H9 (cell line): Measurements from ENCODE around the gene NSG1. TPM values are rescaled to one million over a fixed set of nuclear protein-coding genes. Genes with fewer than 3 reads are reported as not detected.

Experiments
- DNase-seq: peaks from one replicate; pipeline ENCODE4 v3.0.0-alpha.2; 2017
- H2AFZ ChIP-seq: one replicate; pipeline ENCODE4 v1.6.1; 2013; ENCODE audit warnings: mild to moderate bottlenecking, low read length, control low read depth, moderate library complexity
- H2AK5ac ChIP-seq: 2 replicates; pipeline ENCODE4 v1.6.1; 2013; ENCODE audit warnings: low read length, control low read depth, mixed read lengths; ENCODE audit not compliant: insufficient read length
- H2BK120ac ChIP-seq: one replicate; pipeline ENCODE4 v1.6.1; 2013; ENCODE audit warnings: low read depth, mild to moderate bottlenecking, low read length, control low read depth, inconsistent platforms; ENCODE audit not compliant: poor library complexity, severe bottlenecking
- H2BK12ac ChIP-seq: 2 replicates; pipeline ENCODE4 v1.6.1; 2013; ENCODE audit warnings: low read length, control low read depth, mixed read lengths, low read depth; ENCODE audit not compliant: insufficient read length
- H2BK15ac ChIP-seq: 2 replicates; pipeline ENCODE4 v1.6.1; 2013; ENCODE audit warnings: low read depth, low read length, control low read depth
- H2BK20ac ChIP-seq: one replicate; pipeline ENCODE4 v1.6.1; 2013; ENCODE audit warnings: low read depth, mild to moderate bottlenecking, low read length, control low read depth, inconsistent platforms; ENCODE audit not compliant: poor library complexity, severe bottlenecking
- H2BK5ac ChIP-seq: 2 replicates; pipeline ENCODE4 v1.6.1; 2013; ENCODE audit warnings: low read length, control low read depth, mixed read lengths; ENCODE audit not compliant: insufficient read length
- H3K14ac ChIP-seq: 2 replicates; pipeline ENCODE4 v1.6.1; 2013; ENCODE audit warnings: low read length, control low read depth; ENCODE audit not compliant: insufficient read depth
- H3K18ac ChIP-seq: 2 replicates; pipeline ENCODE4 v1.6.1; 2013; ENCODE audit warnings: low read depth, mild to moderate bottlenecking, mixed read lengths, low read length, control low read depth; ENCODE audit not compliant: insufficient read length
- H3K23ac ChIP-seq: 2 replicates; pipeline ENCODE4 v1.6.1; 2013; ENCODE audit warnings: low read length, control low read depth, mixed read lengths, low read depth; ENCODE audit not compliant: insufficient read length
- H3K23me2 ChIP-seq: 2 replicates; pipeline ENCODE4 v1.6.1; 2013; ENCODE audit warnings: low read depth, mild to moderate bottlenecking, mixed read lengths, low read length, control low read depth; ENCODE audit not compliant: insufficient read length, poor library complexity, severe bottlenecking
- H3K27ac ChIP-seq: 2 replicates; pipeline ENCODE4 v1.5.1; 2013; ENCODE audit warnings: low read length, control low read depth, mixed read lengths, low read depth; ENCODE audit not compliant: insufficient read length
- H3K27me3 ChIP-seq: 2 replicates; pipeline ENCODE4 v1.6.1; 2013; ENCODE audit warnings: low read length, control low read depth, inconsistent platforms; ENCODE audit not compliant: insufficient read depth
- H3K4ac ChIP-seq: 2 replicates; pipeline ENCODE4 v1.6.1; 2013; ENCODE audit warnings: low read depth, mild to moderate bottlenecking, control low read depth, inconsistent platforms, low read length, moderate library complexity
- H3K4me1 ChIP-seq: 2 replicates; pipeline ENCODE4 v1.6.1; 2013; ENCODE audit warnings: low read length, control low read depth, inconsistent platforms; ENCODE audit not compliant: insufficient read depth
- H3K4me2 ChIP-seq: 2 replicates; pipeline ENCODE4 v1.6.1; 2013; ENCODE audit warnings: low read length, control low read depth, mixed read lengths; ENCODE audit not compliant: insufficient read length, insufficient read depth
- H3K56ac ChIP-seq: 2 replicates; pipeline ENCODE4 v1.6.1; 2013; ENCODE audit warnings: low read depth, mild to moderate bottlenecking, mixed read lengths, low read length, control low read depth; ENCODE audit not compliant: insufficient read length
- H3K79me1 ChIP-seq: 2 replicates; pipeline ENCODE4 v1.6.1; 2013; ENCODE audit warnings: low read depth, mild to moderate bottlenecking, moderate library complexity, low read length, control low read depth, inconsistent platforms; ENCODE audit not compliant: insufficient read depth, poor library complexity, severe bottlenecking
- H3K79me2 ChIP-seq: 2 replicates; pipeline ENCODE4 v1.6.1; 2013; ENCODE audit warnings: low read length, control low read depth, inconsistent platforms; ENCODE audit not compliant: insufficient read depth
- H3K9ac ChIP-seq: 2 replicates; pipeline ENCODE4 v1.6.1; 2013; ENCODE audit warnings: low read length, control low read depth, mixed read lengths; ENCODE audit not compliant: insufficient read length; ENCODE audit errors: extremely low read depth
- H3K9me3 ChIP-seq: one replicate; pipeline ENCODE4 v1.6.1; 2013; ENCODE audit warnings: low read depth, low read length, inconsistent platforms; ENCODE audit not compliant: control insufficient read depth
- H3T11ph ChIP-seq: one replicate; pipeline ENCODE4 v1.6.1; 2013; ENCODE audit warnings: mild to moderate bottlenecking, low read length, control low read depth, inconsistent platforms
- H4K20me1 ChIP-seq: one replicate; pipeline ENCODE4 v1.6.1; 2013; ENCODE audit not compliant: control insufficient read depth, insufficient read length, insufficient read depth
- H4K5ac ChIP-seq: 2 replicates; pipeline ENCODE4 v1.6.1; 2013; ENCODE audit warnings: low read depth, mild to moderate bottlenecking, mixed read lengths, low read length, control low read depth; ENCODE audit not compliant: insufficient read length
- H4K8ac ChIP-seq: replicated peaks from 2 replicates; pipeline ENCODE4 v1.6.1; 2013; ENCODE audit warnings: low read length, control low read depth, mixed read lengths, low read depth; ENCODE audit not compliant: insufficient read length
- H4K91ac ChIP-seq: 2 replicates; pipeline ENCODE4 v1.6.1; 2013; ENCODE audit warnings: low read depth, mild to moderate bottlenecking, moderate library complexity, mixed read lengths, low read length, control low read depth; ENCODE audit not compliant: insufficient read length
- H3K27ac Mint-ChIP-seq, 3 experiments: 2 replicates in 2 of 3; 3 replicates in 1 of 3; pipeline ENCODE4 v1.8.0; 2020 to 2021; ENCODE audit warnings: mixed read lengths in 3 of 3, mild to moderate bottlenecking in 1 of 3, moderate library complexity in 1 of 3
- H3K27me3 Mint-ChIP-seq: 2 replicates; pipeline ENCODE4 v1.8.0; 2021; ENCODE audit warnings: low read depth, mild to moderate bottlenecking, moderate library complexity, mixed read lengths
- H3K36me3 Mint-ChIP-seq, 3 experiments: 2 replicates in 2 of 3; 3 replicates in 1 of 3; pipeline ENCODE4 v1.8.0; 2020 to 2021; ENCODE audit warnings: low read depth in 3 of 3, mixed read lengths in 3 of 3; ENCODE audit not compliant: insufficient read depth in 1 of 3
- H3K4me1 Mint-ChIP-seq, 2 experiments: 2 replicates each; pipeline ENCODE4 v1.8.0; 2020; ENCODE audit warnings: mixed read lengths in 2 of 2
- H3K4me3 Mint-ChIP-seq, 2 experiments: 2 replicates in 1 of 2; 3 replicates in 1 of 2; pipeline ENCODE4 v1.8.0; 2020 to 2021; ENCODE audit warnings: mild to moderate bottlenecking in 2 of 2, mixed read lengths in 2 of 2, moderate library complexity in 1 of 2
- H3K9me3 Mint-ChIP-seq, 2 experiments: 2 replicates in 1 of 2; 3 replicates in 1 of 2; pipeline ENCODE4 v1.8.0; 2020; ENCODE audit warnings: mild to moderate bottlenecking in 2 of 2, mixed read lengths in 2 of 2, moderate library complexity in 1 of 2
- CTCF ChIP-seq: fragments of 200-600 bp; sonication (generic); conservative IDR thresholded peaks from 3 replicates; pipeline ENCODE4 v1.8.0; 2021; ENCODE audit warnings: antibody characterized with exemption, mild to moderate bottlenecking
- WGBS: extraction: QIAGEN DNeasy Blood & Tissue Kit; methylation state at CpG from one replicate; pipeline ENCODE4 v1.1.7; 2013; ENCODE audit warnings: missing lambda C conversion rate, low lambda C conversion rate, mixed read lengths; ENCODE audit not compliant: insufficient read length; ENCODE audit errors: extremely low coverage; 5-methylcytosine and 5-hydroxymethylcytosine counted together
- total RNA-seq: library from RNA; stranded (reverse); gene quantifications from 2 replicates; pipeline ENCODE4 v1.2.1, GENCODE V29; 2021

NSG1 gene
- total RNA-seq, 1 experiment from 2014 or later = 9.3 TPM

- no peak overlapping the region for H2BK120ac ChIP-seq
- Mint-ChIP-seq H3K36me3 (peaks cover 0 to 2% (median 0%) of the 10 kb centered on the region in 3 experiments; a peak in 2 of 7 replicates), H3K4me1 (peaks cover 15 to 26% of the 10 kb centered on the region in 2 experiments), H3K27me3 (peaks cover 82% of the 10 kb centered on the region), H3K9me3 (no peaks in the 10 kb centered on the region), H3K4me3 (peak overlapping the region in 1 of 2 experiments; percentile 75; a peak in 3 of 5 replicates), H3K27ac (no peak overlapping the region)
- H2BK15ac ChIP-seq = no peak overlapping the region
- peaks cover 2% of the 10 kb centered on the region; the same call in 1 of the 2 replicates for H3K27me3 ChIP-seq
- H3T11ph ChIP-seq = no peak overlapping the region
- H3K79me2 ChIP-seq = no peaks in the 10 kb centered on the region
- no peak overlapping the region for H2BK5ac ChIP-seq
- no CpG with 5 or more reads among the region's 5 CpGs for WGBS
- H2BK12ac ChIP-seq = no peak overlapping the region
- H3K56ac ChIP-seq = no peak overlapping the region
- H3K9me3 ChIP-seq = no peaks in the 10 kb centered on the region
- no peak overlapping the region for H3K23ac ChIP-seq
- H3K14ac ChIP-seq = no peak overlapping the region
- DNase-seq = peak; percentile 85
- no peak overlapping the region for H3K18ac ChIP-seq
- TF ChIP-seq CTCF = peak; percentile 79
- no peak overlapping the region for H4K5ac ChIP-seq
- H3K4me2 ChIP-seq = no peak overlapping the region
- no peak overlapping the region for H3K4ac ChIP-seq
- H2BK20ac ChIP-seq = no peak overlapping the region
- H3K23me2 ChIP-seq = peaks cover 16% of the 10 kb centered on the region
- H4K8ac ChIP-seq = no peak overlapping the region
- H2AK5ac ChIP-seq = no peak overlapping the region
- H3K9ac ChIP-seq = no peak overlapping the region
- no peak overlapping the region for H4K91ac ChIP-seq
- no peaks in the 10 kb centered on the region for H3K79me1 ChIP-seq
- H2AFZ ChIP-seq = no peak overlapping the region
- peaks cover 2% of the 10 kb centered on the region; the same call in 1 of the 2 replicates for H3K4me1 ChIP-seq
- H4K20me1 ChIP-seq = no peaks in the 10 kb centered on the region
- no peak overlapping the region for H3K27ac ChIP-seq
These were observed 2.1 kb upstream of the NSG1 start for GRCh38 chr4:4384837-4385236.
